Testis (tissue), 3 donors: Measurements from ENCODE around the gene RHO. TPM values are rescaled to one million over a fixed set of nuclear protein-coding genes. Genes with fewer than 3 reads are reported as not detected.
"Not testable (repeated sequence)": the region's sequence is repeated elsewhere in the genome, so short reads cannot be mapped to it uniquely, and the experiment has no call there.

ENCODE experiments used
- DNase-seq: peaks from one replicate; pipeline ENCODE4 v3.0.0-alpha.2; 2019
- H3K27ac ChIP-seq, 2 donors: fragments of 200-600 bp; sonication (generic); one replicate each; pipeline ENCODE4 v1.5.1; 2019
- H3K27me3 ChIP-seq: fragments of 200-600 bp; sonication (generic); one replicate; pipeline ENCODE4 v1.5.1; 2019
- H3K36me3 ChIP-seq: fragments of 200-600 bp; sonication (generic); one replicate; pipeline ENCODE4 v1.5.1; 2017; ENCODE audit warnings: low read depth; ENCODE audit errors: missing control alignments
- H3K4me1 ChIP-seq: fragments of 200-600 bp; sonication (generic); one replicate; pipeline ENCODE4 v1.5.1; 2019
- H3K4me3 ChIP-seq, 2 donors: fragments of 200-600 bp; sonication (generic); one replicate each; pipeline ENCODE4 v1.5.1; 2017 to 2019
- H3K9me3 ChIP-seq: fragments of 200-600 bp; sonication (generic); one replicate; pipeline ENCODE4 v1.5.1; 2017
- POLR2A ChIP-seq: fragments of 450-650 bp; IDR thresholded peaks from one replicate; pipeline ENCODE4 v1.6.1; 2017; ENCODE audit warnings: antibody characterized with exemption, mild to moderate bottlenecking, moderate library complexity
- WGBS, 2 donors: methylation state at CpG; one replicate each; pipeline ENCODE4 v1.1.5; 2018; 5-methylcytosine and 5-hydroxymethylcytosine counted together
- intact Hi-C: fragments of 100-400 bp; cut with DNase I; formaldehyde crosslinking; loops from one replicate; pipeline ENCODE4 v1.15.1; 2023; ENCODE audit warnings: low total_unique reads
- polyA plus RNA-seq: library from polyadenylated mRNA; stranded (reverse); fragments of 350-450 nt; fragmentation: Illumina TruSeq; extraction: RNeasy Lipid Tissue Mini Kit (QIAGEN cat#74804); gene quantifications from one replicate; pipeline ENCODE4 v1.2.3, GENCODE V29; 2014; ENCODE audit warnings: low read depth, low replicate concordance; ENCODE audit not compliant: insufficient read depth
- total RNA-seq, 2 donors: library from RNA; depleted of rRNA; stranded (reverse); fragments of >200 nt; gene quantifications; one replicate each; pipeline ENCODE4 v1.2.3, GENCODE V29; 2016
- TF ChIP-seq, protein P1 (sequence below), 3 experiments: fragments of 450-650 bp in 2 of 3; fragments of 200-600 bp in 1 of 3; sonication (generic) in 1 of 3; IDR thresholded peaks; one replicate each; pipeline ENCODE4 v1.5.1; 2016 to 2019; ENCODE audit warnings: antibody characterized with exemption in 3 of 3, mild to moderate bottlenecking in 2 of 3, moderate library complexity in 1 of 3

RHO gene
- total and polyA plus RNA-seq, 3 donors from 2014 or later, result 0.25 TPM; not detected in 2

DNA sequence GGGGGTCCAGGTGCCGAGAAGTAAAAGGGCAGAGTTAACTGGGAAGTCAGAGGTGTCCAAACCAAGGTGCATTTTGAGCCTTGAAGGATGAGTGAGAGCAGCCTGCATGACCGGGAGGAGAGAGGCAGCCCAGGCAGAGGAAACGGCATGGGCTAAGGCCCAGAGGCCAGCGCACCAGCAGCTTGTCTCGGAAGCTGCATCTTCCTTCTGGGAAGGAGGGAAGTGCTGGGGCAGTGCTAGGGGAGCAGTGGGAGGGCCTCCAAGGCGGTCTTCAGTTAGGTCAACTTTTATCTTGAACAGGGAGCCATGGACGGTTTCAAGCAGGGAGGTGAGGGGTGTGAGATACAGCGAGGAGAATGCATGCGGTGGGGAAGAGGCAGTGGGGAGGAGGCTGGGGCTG lies 15.6 kb downstream of the RHO start:
- no peak overlapping the region for H3K27ac ChIP-seq
- WGBS, 2 donors, result 82 to 86% methylated on average over 9 of the region's 9 CpGs
- no peak overlapping the region for H3K4me3 ChIP-seq
- TF ChIP-seq POLR2A, result no peak
- TF ChIP-seq, protein P1, sequence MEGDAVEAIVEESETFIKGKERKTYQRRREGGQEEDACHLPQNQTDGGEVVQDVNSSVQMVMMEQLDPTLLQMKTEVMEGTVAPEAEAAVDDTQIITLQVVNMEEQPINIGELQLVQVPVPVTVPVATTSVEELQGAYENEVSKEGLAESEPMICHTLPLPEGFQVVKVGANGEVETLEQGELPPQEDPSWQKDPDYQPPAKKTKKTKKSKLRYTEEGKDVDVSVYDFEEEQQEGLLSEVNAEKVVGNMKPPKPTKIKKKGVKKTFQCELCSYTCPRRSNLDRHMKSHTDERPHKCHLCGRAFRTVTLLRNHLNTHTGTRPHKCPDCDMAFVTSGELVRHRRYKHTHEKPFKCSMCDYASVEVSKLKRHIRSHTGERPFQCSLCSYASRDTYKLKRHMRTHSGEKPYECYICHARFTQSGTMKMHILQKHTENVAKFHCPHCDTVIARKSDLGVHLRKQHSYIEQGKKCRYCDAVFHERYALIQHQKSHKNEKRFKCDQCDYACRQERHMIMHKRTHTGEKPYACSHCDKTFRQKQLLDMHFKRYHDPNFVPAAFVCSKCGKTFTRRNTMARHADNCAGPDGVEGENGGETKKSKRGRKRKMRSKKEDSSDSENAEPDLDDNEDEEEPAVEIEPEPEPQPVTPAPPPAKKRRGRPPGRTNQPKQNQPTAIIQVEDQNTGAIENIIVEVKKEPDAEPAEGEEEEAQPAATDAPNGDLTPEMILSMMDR (IDR thresholded peaks at IDR 0.05), result no peak
- H3K9me3 ChIP-seq, result no peaks in the 10 kb centered on the region
- H3K27me3 ChIP-seq, result no peaks in the 10 kb centered on the region
- no peak for DNase-seq
- intact Hi-C loops, result no loop called here
- H3K36me3 ChIP-seq, result no peaks in the 10 kb centered on the region
- H3K4me1 ChIP-seq, result no peaks in the 10 kb centered on the region

DNA sequence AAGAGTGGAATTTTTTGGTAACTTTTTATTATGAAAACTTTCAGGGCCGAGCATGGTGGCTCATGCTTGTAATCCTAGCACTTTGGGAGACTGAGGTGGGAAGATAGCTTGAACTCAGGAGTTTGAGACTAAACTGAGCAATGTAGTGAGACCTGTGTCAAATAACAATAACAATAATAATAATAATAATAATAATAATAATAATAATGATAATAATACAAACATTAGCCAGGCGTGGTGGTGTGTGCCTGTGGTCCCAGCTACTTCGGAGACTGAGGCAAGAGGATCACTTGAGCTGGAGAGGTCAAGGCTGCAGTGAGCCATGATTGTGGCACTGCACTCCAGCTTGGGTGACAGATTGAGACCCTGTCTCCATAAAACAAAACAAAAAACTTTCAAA lies 17.5 kb downstream of the RHO start:
- DNase-seq, intact Hi-C loops, H3K4me1 ChIP-seq, H3K9me3 ChIP-seq, H3K4me3 ChIP-seq, H3K27ac ChIP-seq, H3K27me3 ChIP-seq, H3K36me3 ChIP-seq: not testable (repeated sequence)
- 93 to 96% methylated on average over 3 of the region's 3 CpGs for WGBS, 2 donors

DNA sequence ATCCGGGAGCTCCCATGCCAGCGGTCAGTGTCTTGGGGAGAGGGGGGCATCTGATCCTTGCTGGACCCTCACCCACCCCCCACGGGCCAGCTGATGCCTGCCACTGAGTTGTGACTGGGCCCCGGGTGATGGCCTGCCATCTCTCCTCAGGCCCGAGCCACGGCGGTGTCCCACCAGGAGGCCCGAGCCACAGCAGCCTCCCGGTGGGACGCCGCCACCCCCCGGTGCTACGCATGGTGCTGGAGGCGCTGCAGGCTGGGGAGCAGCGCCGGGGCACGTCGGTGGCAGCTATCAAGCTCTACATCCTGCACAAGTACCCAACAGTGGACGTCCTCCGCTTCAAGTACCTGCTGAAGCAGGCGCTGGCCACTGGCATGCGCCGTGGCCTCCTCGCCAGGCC lies 18.8 kb downstream of the RHO start:
- Histone ChIP-seq H3K4me1 (no peaks in the 10 kb centered on the region), H3K27ac (no peak overlapping the region), H3K36me3 (no peaks in the 10 kb centered on the region), H3K4me3 (no peak overlapping the region), H3K27me3 (no peaks in the 10 kb centered on the region), H3K9me3 (no peaks in the 10 kb centered on the region)
- TF ChIP-seq, protein P1 (IDR thresholded peaks at IDR 0.05), result no peak
- no peak for TF ChIP-seq POLR2A
- DNase-seq, result no peak
- 97 to 100% methylated on average over 4 to 11 of the region's 24 CpGs for WGBS, 2 donors
- intact Hi-C loops, result no loop called here

DNA sequence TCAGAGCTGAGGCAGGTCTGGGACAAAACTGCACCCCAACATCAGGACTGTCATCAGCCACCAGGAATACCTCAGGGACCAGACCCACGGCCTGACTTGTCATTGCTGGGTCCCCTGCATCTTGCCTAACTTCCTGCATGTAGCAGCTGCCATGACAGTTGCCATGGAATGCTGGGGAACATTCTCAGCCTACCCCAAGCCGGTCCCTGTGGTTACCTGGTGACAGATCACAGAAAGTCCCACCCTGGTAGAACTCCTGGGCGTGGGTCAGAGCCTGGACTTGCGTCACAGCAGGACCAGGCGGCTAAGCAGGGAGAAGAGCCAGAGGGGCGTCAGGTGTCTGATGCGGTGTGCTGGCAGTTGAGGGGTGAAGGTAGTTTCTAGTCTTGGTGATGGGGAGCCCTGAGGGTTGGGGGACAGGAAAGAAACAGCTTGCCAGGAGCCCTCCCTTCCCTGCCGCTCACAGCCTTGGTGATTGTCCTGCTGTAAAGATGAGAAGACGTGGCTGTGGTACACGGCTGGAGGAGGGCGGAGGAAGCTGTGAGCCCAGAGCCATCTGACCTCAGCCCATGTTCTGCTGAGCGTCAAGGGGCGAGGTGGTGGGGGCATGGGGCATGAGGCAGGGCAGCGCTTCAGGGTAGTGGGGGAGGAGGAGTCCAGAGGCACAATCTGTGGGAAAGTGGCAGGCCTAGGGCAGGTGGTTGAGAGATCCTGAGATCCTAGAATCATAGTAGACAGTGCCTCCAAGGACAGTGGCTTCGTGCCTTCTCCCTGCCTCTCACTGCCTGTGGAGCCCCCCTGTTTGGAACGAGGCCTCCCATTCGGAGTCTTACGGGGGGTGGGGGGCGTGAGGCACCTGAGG lies 19.9 kb downstream of the RHO start:
- 88 to 92% methylated on average over 18 to 19 of the region's 19 CpGs for WGBS, 2 donors
- Histone ChIP-seq H3K4me3 (no peak overlapping the region), H3K36me3 (no peaks in the 10 kb centered on the region), H3K27me3 (no peaks in the 10 kb centered on the region), H3K4me1 (peaks cover 1% of the 10 kb centered on the region), H3K9me3 (no peaks in the 10 kb centered on the region), H3K27ac (no peak overlapping the region)
- intact Hi-C loops, result no loop called here
- DNase-seq, result no peak
- TF ChIP-seq, protein P1 (IDR thresholded peaks at IDR 0.05), result no peak
- TF ChIP-seq POLR2A, result no peak

DNA sequence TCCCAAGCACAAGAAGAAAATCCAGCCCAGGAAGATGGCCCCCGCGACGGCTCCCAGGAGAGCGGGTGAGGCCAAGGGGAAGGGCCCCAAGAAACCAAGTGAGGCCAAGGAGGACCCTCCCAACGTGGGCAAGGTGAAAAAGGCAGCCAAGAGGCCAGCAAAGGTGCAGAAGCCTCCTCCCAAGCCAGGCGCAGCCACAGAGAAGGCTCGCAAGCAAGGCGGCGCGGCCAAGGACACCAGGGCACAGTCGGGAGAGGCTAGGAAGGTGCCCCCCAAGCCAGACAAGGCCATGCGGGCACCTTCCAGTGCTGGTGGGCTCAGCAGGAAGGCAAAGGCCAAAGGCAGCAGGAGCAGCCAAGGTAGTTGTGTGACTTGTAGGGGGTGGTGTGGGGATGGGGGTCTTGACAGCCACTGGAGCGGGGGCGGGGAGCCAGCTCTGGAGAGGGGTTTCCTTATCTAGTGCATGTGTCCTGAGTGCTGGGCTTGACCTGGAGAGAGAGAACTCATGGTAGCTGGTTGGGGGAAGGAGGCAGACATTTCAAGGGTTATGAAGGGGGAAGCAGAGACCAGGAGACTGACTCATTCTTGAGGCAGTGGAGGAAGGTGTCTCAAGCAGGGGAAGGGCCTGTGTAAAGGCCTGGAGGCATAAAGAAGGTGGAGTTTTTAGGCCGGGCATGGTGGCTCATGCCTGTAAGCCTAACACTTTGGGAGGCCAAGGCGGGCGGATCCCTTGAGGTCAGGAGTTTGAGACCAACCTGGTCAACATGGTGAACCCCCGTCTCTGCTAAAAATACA lies 20.8 kb downstream of the RHO start:
- DNase-seq, result no peak
- no peak overlapping the region for H3K4me3 ChIP-seq
- no peaks in the 10 kb centered on the region for H3K9me3 ChIP-seq
- TF ChIP-seq POLR2A, result no peak
- TF ChIP-seq, protein P1 (IDR thresholded peaks at IDR 0.05), result no peak
- H3K4me1 ChIP-seq, result peaks cover 9% of the 10 kb centered on the region
- H3K27ac ChIP-seq, result no peak overlapping the region
- WGBS, 2 donors, result 92 to 94% methylated on average over 16 to 18 of the region's 18 CpGs
- H3K27me3 ChIP-seq, result no peaks in the 10 kb centered on the region
- intact Hi-C loops, result no loop called here
- no peaks in the 10 kb centered on the region for H3K36me3 ChIP-seq
